Measurements from ENCODE around the gene TFEC. TPM values are rescaled to one million over a fixed set of nuclear protein-coding genes. Genes with fewer than 3 reads are reported as not detected.

Gene TFEC
- 0.14 TPM for polyA plus RNA-seq (2013, experiment 1 of 2)
- polyA plus RNA-seq (2013, experiment 2 of 2) = 0.19 TPM

GRCh38 chr7:116030651-116031276, at the start of gene TFEC:
TSS of gene TFEC (minus strand) at chr7:116030763. CDS start at chr7:115984441, 46,322 bp downstream.
- no peak within 1 kb of the TSS for H3K27ac ChIP-seq (ENCODE audit: low read length, poor library complexity, severe bottlenecking)
- H3K4me2 ChIP-seq (ENCODE audit: low read length, poor library complexity, severe bottlenecking) = no peak within 1 kb of the TSS
- H3K79me1 ChIP-seq (replicated peaks; ENCODE audit: low read length, poor library complexity, severe bottlenecking) = no peaks in the 10 kb centered on the region
- H2AK5ac ChIP-seq (ENCODE audit: low read length, severe bottlenecking) = no peak within 1 kb of the TSS
- no peaks in the 10 kb centered on the region for H3K9me3 ChIP-seq (ENCODE audit: control insufficient read depth, low read length)
- H2BK12ac ChIP-seq (ENCODE audit: low read length in 2 of 2) = no peak within 1 kb of the TSS
- H3K4me1 ChIP-seq (ENCODE audit: control insufficient read depth, insufficient read depth, low read depth, low read length) = no peaks in the 10 kb centered on the region
- no peak within 1 kb of the TSS for H2BK5ac ChIP-seq (ENCODE audit: low read depth, low read length, poor library complexity, severe bottlenecking)
- no peak within 1 kb of the TSS for H3K23ac ChIP-seq (ENCODE audit: low read length in 2 of 2)
- no peak within 1 kb of the TSS for H3K18ac ChIP-seq (ENCODE audit: low read depth in 1 of 2, low read length in 2 of 2)
- no peak within 1 kb of the TSS for H3K4ac ChIP-seq (ENCODE audit: low read depth in 1 of 2, low read length in 2 of 2)
- H3K14ac ChIP-seq (ENCODE audit: low read length in 2 of 2) = no peak within 1 kb of the TSS
- peak; percentile 35 for DNase-seq
- no peak within 1 kb of the TSS for H4K8ac ChIP-seq (ENCODE audit: low read length)
- H2BK15ac ChIP-seq (ENCODE audit: low read depth, poor library complexity, severe bottlenecking) = no peak within 1 kb of the TSS
- H3K4me3 ChIP-seq (ENCODE audit: insufficient read depth in 1 of 2, low read depth in 1 of 2, low read length in 2 of 2) = no peak within 1 kb of the TSS
- H3K27me3 ChIP-seq (ENCODE audit: control insufficient read depth in 1 of 2, insufficient read depth in 1 of 2, low read length in 2 of 2) = no peaks in the 10 kb centered on the region
- no peak within 1 kb of the TSS for H2BK120ac ChIP-seq (ENCODE audit: low read depth, low read length)
- no peak within 1 kb of the TSS for H4K91ac ChIP-seq (ENCODE audit: low read length)
- no peak within 1 kb of the TSS for H3K9ac ChIP-seq (ENCODE audit: low read length)
- no peaks in the 10 kb centered on the region for H3K36me3 ChIP-seq (ENCODE audit: control insufficient read depth in 1 of 2, insufficient read depth in 2 of 2, low read depth in 1 of 2, low read length in 2 of 2)
- no peak within 1 kb of the TSS for H2AFZ ChIP-seq (ENCODE audit: low read depth, low read length)
- WGBS = 17% methylated on average over 3 of the region's 3 CpGs

DNA sequence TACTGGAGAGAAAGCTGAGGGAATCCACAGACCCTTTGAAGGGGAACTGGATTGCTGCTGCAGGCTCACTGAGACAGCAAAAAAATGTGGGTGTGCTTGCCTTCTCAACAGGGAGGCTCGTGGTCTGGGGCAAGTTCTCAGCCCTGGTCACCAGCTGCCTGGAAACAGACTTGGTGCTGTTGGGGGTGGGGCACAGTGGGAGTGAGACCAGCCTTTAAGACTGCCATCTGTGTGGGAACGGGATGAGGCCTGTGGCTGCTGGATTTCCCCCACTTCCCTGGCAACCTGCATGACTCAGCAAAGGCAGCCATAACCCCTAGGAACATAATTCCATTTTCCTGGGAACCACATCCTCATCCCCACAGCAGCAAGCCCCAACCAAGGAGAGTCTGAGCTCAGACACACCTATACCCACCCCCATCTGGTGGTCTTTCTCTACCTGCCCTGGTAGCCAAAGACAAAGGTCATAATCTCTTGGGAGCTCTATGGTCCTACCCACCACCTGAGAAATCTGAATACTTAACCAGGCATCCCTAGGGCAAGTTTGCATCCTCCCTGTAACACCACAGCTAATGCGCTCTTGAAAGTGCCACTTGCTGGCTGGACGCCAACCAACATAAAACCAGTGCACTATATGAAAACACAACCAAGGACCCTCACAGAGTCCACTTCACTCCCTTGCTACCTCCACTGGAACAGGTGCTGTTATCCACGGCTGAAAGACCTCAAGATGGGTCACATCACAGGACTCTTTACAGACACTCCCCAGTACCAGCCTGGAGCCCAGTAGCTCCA, 45.0 kb upstream of the TFEC start:
- Histone ChIP-seq H3K79me1 (replicated peaks; ENCODE audit: low read length, poor library complexity, severe bottlenecking) (no peaks in the 10 kb centered on the region), H3K4me2 (ENCODE audit: low read length, poor library complexity, severe bottlenecking) (no peak overlapping the region), H3K9me3 (ENCODE audit: control insufficient read depth, low read length) (no peaks in the 10 kb centered on the region), H3K27ac (ENCODE audit: low read length, poor library complexity, severe bottlenecking) (no peak overlapping the region), H3K4me1 (ENCODE audit: control insufficient read depth, insufficient read depth, low read depth, low read length) (peaks cover 5% of the 10 kb centered on the region), H4K8ac (ENCODE audit: low read length) (no peak overlapping the region), H3K4me3 (ENCODE audit: insufficient read depth in 1 of 2, low read depth in 1 of 2, low read length in 2 of 2) (no peak overlapping the region), H3K18ac (ENCODE audit: low read depth in 1 of 2, low read length in 2 of 2) (no peak overlapping the region), H3K23ac (ENCODE audit: low read length in 2 of 2) (no peak overlapping the region), H3K9ac (ENCODE audit: low read length) (no peak overlapping the region), H2BK5ac (ENCODE audit: low read depth, low read length, poor library complexity, severe bottlenecking) (no peak overlapping the region), H2BK120ac (ENCODE audit: low read depth, low read length) (no peak overlapping the region), H3K14ac (ENCODE audit: low read length in 2 of 2) (no peak overlapping the region), H3K27me3 (ENCODE audit: control insufficient read depth in 1 of 2, insufficient read depth in 1 of 2, low read length in 2 of 2) (no peaks in the 10 kb centered on the region), H4K91ac (ENCODE audit: low read length) (no peak overlapping the region), H2BK12ac (ENCODE audit: low read length in 2 of 2) (no peak overlapping the region), H2BK15ac (ENCODE audit: low read depth, poor library complexity, severe bottlenecking) (no peak overlapping the region), H2AK5ac (ENCODE audit: low read length, severe bottlenecking) (no peak overlapping the region), H3K36me3 (ENCODE audit: control insufficient read depth in 1 of 2, insufficient read depth in 2 of 2, low read depth in 1 of 2, low read length in 2 of 2) (no peaks in the 10 kb centered on the region), H2AFZ (ENCODE audit: low read depth, low read length) (no peak overlapping the region), H3K4ac (ENCODE audit: low read depth in 1 of 2, low read length in 2 of 2) (no peak overlapping the region)
- peak; percentile 1 for DNase-seq
- 77% methylated on average over 5 of the region's 5 CpGs for WGBS

GRCh38 chr7:116071629-116072028, 41.1 kb upstream of the TFEC start:
- no peak overlapping the region for H4K91ac ChIP-seq (ENCODE audit: low read length)
- no peak overlapping the region for H3K18ac ChIP-seq (ENCODE audit: low read depth in 1 of 2, low read length in 2 of 2)
- H3K27ac ChIP-seq (ENCODE audit: low read length, poor library complexity, severe bottlenecking) = no peak overlapping the region
- no peak overlapping the region for H4K8ac ChIP-seq (ENCODE audit: low read length)
- no peak overlapping the region for H3K4me2 ChIP-seq (ENCODE audit: low read length, poor library complexity, severe bottlenecking)
- no peak overlapping the region for H3K4ac ChIP-seq (ENCODE audit: low read depth in 1 of 2, low read length in 2 of 2)
- H3K23ac ChIP-seq (ENCODE audit: low read length in 2 of 2) = no peak overlapping the region
- no peaks in the 10 kb centered on the region for H3K9me3 ChIP-seq (ENCODE audit: control insufficient read depth, low read length)
- no peaks in the 10 kb centered on the region for H3K36me3 ChIP-seq (ENCODE audit: control insufficient read depth in 1 of 2, insufficient read depth in 2 of 2, low read depth in 1 of 2, low read length in 2 of 2)
- H2AFZ ChIP-seq (ENCODE audit: low read depth, low read length) = no peak overlapping the region
- DNase-seq = no peak
- peaks cover 5% of the 10 kb centered on the region for H3K4me1 ChIP-seq (ENCODE audit: control insufficient read depth, insufficient read depth, low read depth, low read length)
- H2AK5ac ChIP-seq (ENCODE audit: low read length, severe bottlenecking) = no peak overlapping the region
- H3K4me3 ChIP-seq (ENCODE audit: insufficient read depth in 1 of 2, low read depth in 1 of 2, low read length in 2 of 2) = no peak overlapping the region
- H2BK12ac ChIP-seq (ENCODE audit: low read length in 2 of 2) = no peak overlapping the region
- no peak overlapping the region for H2BK5ac ChIP-seq (ENCODE audit: low read depth, low read length, poor library complexity, severe bottlenecking)
- H3K9ac ChIP-seq (ENCODE audit: low read length) = no peak overlapping the region
- no peaks in the 10 kb centered on the region for H3K79me1 ChIP-seq (replicated peaks; ENCODE audit: low read length, poor library complexity, severe bottlenecking)
- no peaks in the 10 kb centered on the region for H3K27me3 ChIP-seq (ENCODE audit: control insufficient read depth in 1 of 2, insufficient read depth in 1 of 2, low read length in 2 of 2)
- H2BK15ac ChIP-seq (ENCODE audit: low read depth, poor library complexity, severe bottlenecking) = no peak overlapping the region
- H3K14ac ChIP-seq (ENCODE audit: low read length in 2 of 2) = no peak overlapping the region
- no peak overlapping the region for H2BK120ac ChIP-seq (ENCODE audit: low read depth, low read length)

- H3K23ac ChIP-seq (ENCODE audit: low read length in 2 of 2) = no peak overlapping the region
- no peaks in the 10 kb centered on the region for H3K4me1 ChIP-seq (ENCODE audit: control insufficient read depth, insufficient read depth, low read depth, low read length)
- H4K91ac ChIP-seq (ENCODE audit: low read length) = no peak overlapping the region
- no peak overlapping the region for H3K9ac ChIP-seq (ENCODE audit: low read length)
- WGBS = no CpG with 5 or more reads among the region's 1 CpG
- no peak overlapping the region for H2AFZ ChIP-seq (ENCODE audit: low read depth, low read length)
- H3K18ac ChIP-seq (ENCODE audit: low read depth in 1 of 2, low read length in 2 of 2) = no peak overlapping the region
- H4K8ac ChIP-seq (ENCODE audit: low read length) = no peak overlapping the region
- H2BK5ac ChIP-seq (ENCODE audit: low read depth, low read length, poor library complexity, severe bottlenecking) = no peak overlapping the region
- H3K79me1 ChIP-seq (replicated peaks; ENCODE audit: low read length, poor library complexity, severe bottlenecking) = no peaks in the 10 kb centered on the region
- no peak overlapping the region for H2BK120ac ChIP-seq (ENCODE audit: low read depth, low read length)
- no peak overlapping the region for H2AK5ac ChIP-seq (ENCODE audit: low read length, severe bottlenecking)
- no peak overlapping the region for H3K4ac ChIP-seq (ENCODE audit: low read depth in 1 of 2, low read length in 2 of 2)
- no peaks in the 10 kb centered on the region for H3K9me3 ChIP-seq (ENCODE audit: control insufficient read depth, low read length)
- DNase-seq = no peak
- no peak overlapping the region for H2BK15ac ChIP-seq (ENCODE audit: low read depth, poor library complexity, severe bottlenecking)
- no peak overlapping the region for H3K4me3 ChIP-seq (ENCODE audit: insufficient read depth in 1 of 2, low read depth in 1 of 2, low read length in 2 of 2)
- H3K4me2 ChIP-seq (ENCODE audit: low read length, poor library complexity, severe bottlenecking) = no peak overlapping the region
- no peaks in the 10 kb centered on the region for H3K36me3 ChIP-seq (ENCODE audit: control insufficient read depth in 1 of 2, insufficient read depth in 2 of 2, low read depth in 1 of 2, low read length in 2 of 2)
- H3K27ac ChIP-seq (ENCODE audit: low read length, poor library complexity, severe bottlenecking) = no peak overlapping the region
- no peaks in the 10 kb centered on the region for H3K27me3 ChIP-seq (ENCODE audit: control insufficient read depth in 1 of 2, insufficient read depth in 1 of 2, low read length in 2 of 2)
- no peak overlapping the region for H3K14ac ChIP-seq (ENCODE audit: low read length in 2 of 2)
- no peak overlapping the region for H2BK12ac ChIP-seq (ENCODE audit: low read length in 2 of 2)
These were observed 33.6 kb upstream of the TFEC start for GRCh38 chr7:116064179-116064578.
